ENCODE measurements around the gene RABGAP1L.
A peak's percentile ranks its signal among the peaks of the same experiment; 100 is the strongest.
"Not testable (repeated sequence)": the region's sequence is repeated elsewhere in the genome, so short reads cannot be mapped to it uniquely, and the experiment has no call there.

Gene RABGAP1L

DNA sequence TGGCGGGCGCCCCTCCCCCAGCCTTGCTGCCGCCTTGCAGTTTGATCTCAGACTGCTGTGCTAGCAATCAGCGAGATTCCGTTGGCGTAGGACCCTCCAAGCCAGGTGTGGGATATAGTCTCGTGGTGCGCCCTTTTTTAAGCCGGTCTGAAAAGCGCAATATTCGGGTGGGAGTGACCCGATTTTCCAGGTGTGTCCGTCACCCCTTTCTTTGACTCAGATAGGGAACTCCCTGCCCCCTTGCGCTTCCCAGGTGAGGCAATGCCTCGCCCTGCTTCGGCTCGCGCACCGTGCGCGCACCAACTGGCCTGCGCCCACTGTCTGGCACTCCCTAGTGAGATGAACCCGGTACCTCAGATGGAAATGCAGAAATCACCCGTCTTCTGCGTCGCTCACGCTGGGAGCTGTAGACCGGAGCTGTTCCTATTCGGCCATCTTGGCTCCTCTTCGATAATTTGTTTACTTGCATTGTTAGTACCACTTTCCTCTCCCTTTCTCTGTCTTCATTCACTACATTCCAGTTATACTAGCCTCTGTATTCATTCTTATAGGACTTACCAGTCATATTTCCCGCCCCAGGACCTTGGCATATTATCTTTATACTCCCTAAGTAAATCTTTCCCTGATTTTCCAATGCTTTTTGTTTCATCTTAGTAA, 79.7 kb downstream of the RABGAP1L start:
- DNase-seq (ENCODE audit: low spot score), result not testable (repeated sequence)

- no peak for DNase-seq (ENCODE audit: low spot score)
These were observed 80.2 kb downstream of the RABGAP1L start for GRCh38 chr1:174239541-174239940.

GRCh38 chr1:174242856-174243255, 83.5 kb downstream of the RABGAP1L start:
- DNase-seq (ENCODE audit: low spot score), result no peak

- DNase-seq (ENCODE audit: low spot score), result no peak
These were observed 84.2 kb downstream of the RABGAP1L start for GRCh38 chr1:174243451-174244000.

GRCh38 chr1:174244017-174244416, 84.7 kb downstream of the RABGAP1L start:
- no peak for DNase-seq (ENCODE audit: low spot score)

DNA sequence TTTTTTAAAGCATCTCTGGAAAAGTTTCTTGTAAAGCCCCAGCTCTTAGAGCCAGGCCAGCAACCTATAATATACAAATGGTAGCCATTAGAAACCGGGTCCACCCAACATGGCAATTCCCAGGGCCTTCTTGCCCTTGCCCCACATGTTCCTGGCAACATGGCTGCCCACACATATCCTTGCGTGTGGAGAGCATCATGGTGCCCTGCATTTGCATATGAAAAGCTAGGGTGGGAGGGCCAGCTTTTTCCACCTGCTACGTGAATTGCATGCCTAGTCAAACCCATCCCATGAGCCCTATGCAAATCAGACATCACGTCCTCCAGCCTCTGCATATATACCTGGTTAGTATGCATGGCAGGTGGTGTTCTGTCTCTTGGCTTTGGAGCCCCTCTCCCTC, 88.2 kb downstream of the RABGAP1L start:
- DNase-seq (ENCODE audit: low spot score), result no peak

DNA sequence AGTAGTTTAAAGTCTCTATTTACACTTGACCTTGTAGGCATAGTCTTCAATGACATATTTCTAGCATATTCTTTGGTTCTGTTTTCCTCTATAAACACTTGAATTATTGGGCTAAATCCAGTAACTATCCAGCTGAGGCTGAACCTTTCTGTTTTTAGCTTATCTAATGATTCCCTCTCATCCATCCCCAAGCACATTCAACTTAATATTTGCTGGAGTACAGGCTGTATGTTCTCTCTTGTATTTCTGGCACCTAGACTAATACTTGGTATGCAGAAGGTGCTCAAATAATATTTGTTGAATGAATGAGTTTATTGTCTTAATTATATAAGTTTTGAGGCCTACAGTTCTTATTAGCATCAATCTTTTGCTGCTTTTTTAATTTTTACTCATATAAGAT, 88.7 kb downstream of the RABGAP1L start:
- DNase-seq (ENCODE audit: low spot score), result no peak

- DNase-seq (ENCODE audit: low spot score), result not testable (repeated sequence)
These were observed 97.1 kb downstream of the RABGAP1L start for GRCh38 chr1:174256386-174256785.

GRCh38 chr1:174258148-174258550, 98.8 kb downstream of the RABGAP1L start:
- DNase-seq (ENCODE audit: low spot score), result peak; percentile 12

GRCh38 chr1:174262349-174263241, 103.3 kb downstream of the RABGAP1L start:
- peak; percentile 70 for DNase-seq (ENCODE audit: low spot score)

DNA sequence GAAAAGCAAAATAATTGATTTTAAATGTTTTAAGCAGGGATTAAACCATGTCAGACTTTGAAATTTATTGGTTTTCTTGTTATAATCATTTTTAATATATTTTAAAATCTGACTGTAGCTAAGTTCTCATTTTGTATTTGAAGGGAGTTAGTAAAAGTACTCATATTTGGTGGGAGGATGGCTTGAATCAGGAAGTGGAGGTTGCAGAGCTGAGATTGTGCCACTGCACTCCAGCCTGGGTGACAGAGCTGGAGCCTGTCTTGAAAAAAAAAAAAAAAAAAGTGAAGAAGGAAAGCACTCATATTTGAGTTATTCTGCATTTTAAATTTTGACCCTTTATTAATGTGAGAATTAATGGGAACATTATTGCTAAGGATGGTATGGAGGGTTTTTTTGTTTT, 106.0 kb downstream of the RABGAP1L start:
- no peak for DNase-seq (ENCODE audit: low spot score)

DNA sequence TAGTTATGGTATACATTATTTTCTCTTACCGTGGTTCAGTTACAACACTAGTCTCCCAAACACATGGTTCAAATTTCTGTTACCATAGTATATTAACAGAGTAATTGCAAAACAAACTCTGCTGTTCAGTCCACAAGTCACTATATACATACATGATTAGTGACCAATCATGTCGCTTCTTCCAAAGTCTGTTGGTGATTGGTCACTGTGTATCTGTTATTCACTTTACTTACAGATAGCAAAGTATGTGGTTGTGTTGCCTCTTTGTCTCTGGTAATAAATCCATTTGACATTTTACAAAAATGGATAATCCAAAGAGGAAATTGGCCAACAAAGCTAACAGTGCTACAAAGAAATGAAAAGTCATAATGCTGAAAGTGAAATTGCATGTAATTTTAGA, 107.2 kb downstream of the RABGAP1L start:
- no peak for DNase-seq (ENCODE audit: low spot score)

DNA sequence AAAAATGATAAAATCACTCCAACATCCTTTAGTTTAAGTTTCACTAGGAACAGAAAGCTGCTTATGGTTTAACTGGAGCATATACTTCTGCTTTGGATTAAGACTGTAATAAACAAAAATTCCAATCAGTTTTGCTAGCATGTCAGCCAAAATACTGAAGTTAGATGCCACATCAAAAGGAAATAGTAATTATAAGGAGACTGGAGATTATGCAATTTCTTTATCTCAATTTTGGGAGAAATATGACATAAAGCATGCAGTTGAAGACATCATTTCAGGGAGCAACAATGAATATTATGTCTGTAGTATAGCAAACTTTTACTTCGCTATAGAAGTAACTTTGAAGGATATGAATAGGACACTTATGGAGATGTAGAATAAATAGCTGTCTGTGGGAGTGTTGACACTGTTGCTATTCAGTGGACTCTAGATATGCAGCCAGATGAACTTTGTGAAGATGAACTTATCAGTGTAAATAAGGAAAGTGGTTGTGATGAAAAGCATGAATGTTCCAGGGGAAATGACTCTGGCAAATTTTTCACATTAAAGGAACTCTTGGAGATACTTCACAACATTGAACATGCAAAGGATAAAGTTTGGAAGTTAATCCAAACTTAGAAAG, 107.8 kb downstream of the RABGAP1L start:
- no peak for DNase-seq (ENCODE audit: low spot score)

GRCh38 chr1:174269989-174270651, 110.8 kb downstream of the RABGAP1L start:
- DNase-seq (ENCODE audit: low spot score), result no peak

GRCh38 chr1:174273190-174273589, 113.9 kb downstream of the RABGAP1L start:
- no peak for DNase-seq (ENCODE audit: low spot score)

DNA sequence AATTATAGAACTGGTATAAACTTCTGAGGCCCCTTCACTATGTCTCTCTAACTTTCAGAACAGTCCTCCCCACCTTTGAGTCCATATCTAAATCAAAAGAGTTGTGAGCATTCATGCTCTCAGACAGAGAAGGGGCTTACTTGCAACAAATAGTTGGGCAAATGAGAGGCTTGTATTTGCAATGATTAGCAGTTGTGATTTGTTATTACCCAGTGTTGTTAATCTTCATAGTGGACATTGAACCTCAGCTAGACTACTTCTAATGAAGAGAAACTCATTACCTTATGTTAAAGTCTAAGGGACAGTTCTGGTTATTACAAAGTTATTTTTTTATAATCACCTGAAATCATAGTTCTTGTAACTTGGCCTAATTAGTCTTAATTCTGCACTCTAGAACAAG, 114.5 kb downstream of the RABGAP1L start:
- no peak for DNase-seq (ENCODE audit: low spot score)

- DNase-seq (ENCODE audit: low spot score), result no peak
These were observed 115.1 kb downstream of the RABGAP1L start for GRCh38 chr1:174274452-174274851.

GRCh38 chr1:174274884-174275283, 115.6 kb downstream of the RABGAP1L start:
- DNase-seq (ENCODE audit: low spot score), result no peak

DNA sequence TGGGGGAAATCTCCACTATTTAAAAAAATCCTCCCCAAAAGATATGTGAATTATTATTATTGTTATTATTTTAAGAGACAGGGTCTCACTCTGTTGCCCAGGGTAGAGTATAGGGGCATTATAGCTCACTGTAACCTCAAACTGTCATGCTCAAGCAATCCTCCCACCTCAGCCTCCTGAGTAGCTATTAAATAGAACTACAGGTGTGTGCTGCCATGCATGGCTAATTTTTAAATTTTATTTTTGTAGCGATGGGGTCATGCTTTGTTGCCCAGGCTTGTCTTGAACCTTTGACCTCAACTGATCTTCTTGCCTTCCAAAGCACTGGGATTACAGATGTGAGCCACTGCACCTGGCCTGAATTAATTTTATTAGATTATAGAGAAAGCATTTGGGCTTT, 116.8 kb downstream of the RABGAP1L start:
- DNase-seq (ENCODE audit: low spot score), result no peak

DNA sequence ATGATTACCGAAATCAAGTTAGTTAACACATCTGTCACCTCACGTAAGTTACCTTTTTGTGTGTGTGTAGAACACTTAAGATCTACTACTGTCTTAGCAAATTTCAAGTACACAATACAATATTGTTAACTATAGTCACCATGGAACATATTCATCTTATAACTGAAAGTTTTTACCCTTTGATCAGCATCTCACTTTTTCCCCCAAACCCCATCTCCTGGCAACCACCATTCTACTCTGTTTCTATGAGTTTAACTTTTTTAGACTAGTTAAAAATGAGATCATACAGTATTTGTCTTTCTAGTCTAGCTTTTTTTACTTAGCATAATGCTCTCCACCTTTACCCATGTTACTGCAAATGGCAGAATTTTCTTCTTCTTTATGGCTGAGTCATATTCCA, 124.7 kb downstream of the RABGAP1L start:
- no peak for DNase-seq (ENCODE audit: low spot score)

GRCh38 chr1:174286042-174286441, 126.7 kb downstream of the RABGAP1L start:
- DNase-seq (ENCODE audit: low spot score), result no peak

DNA sequence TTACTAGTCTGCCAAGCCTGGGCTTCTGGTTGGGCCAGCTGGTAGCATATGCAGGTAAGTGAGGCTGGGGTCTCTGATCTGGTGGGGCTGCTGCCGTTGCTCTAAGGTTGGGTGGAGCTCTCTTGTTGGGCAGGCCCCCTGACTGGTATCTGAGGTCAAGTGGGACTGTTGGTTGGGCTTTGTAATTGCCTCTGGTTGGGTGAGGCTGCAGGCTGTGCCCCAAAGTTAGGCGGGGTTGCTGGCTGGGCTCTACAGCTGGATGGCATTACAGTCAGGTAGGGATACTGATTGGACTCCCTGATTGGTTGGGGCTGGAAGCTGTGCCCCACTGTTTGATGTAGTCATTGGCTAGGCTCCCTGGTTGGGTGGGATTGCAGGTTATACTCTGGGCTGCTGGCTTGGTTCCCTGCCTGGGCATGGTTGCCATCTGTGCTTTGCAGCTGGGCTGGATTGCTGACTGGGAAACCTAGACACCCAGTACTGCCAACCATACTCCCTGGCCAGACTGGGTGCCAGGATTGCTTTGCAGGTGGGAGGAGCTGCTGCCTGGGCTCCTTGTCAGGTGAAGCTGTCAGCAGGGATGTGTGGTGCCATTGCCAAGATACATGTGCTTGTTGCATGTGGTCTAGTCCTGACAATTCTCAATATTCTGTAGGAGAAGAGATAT, 130.5 kb downstream of the RABGAP1L start:
- no peak for DNase-seq (ENCODE audit: low spot score)
